Measurements from ENCODE around the gene MTFR1L.

GRCh38 chr1:25770541-25771220 is 49.1 kb upstream of the MTFR1L start:
- TF ChIP-seq ATF7 (IDR thresholded peaks at IDR 0.05) (no peak), HNRNPUL1 (IDR thresholded peaks at IDR 0.05; ENCODE audit: low read length) (no peak), POLR2A (conservative IDR thresholded peaks at IDR 0.05) (no peak), CTCF (IDR thresholded peaks at IDR 0.05 in 2 of 3, conservative IDR thresholded peaks at IDR 0.05 in 1 of 3; ENCODE audit: insufficient read depth in 2 of 3, low read depth in 1 of 3, low read length in 3 of 3) (no peak), KAT7 (CRISPR knock-in tag; IDR thresholded peaks at IDR 0.05; ENCODE audit: borderline replicate concordance) (no peak), POLR2AphosphoS5 (IDR thresholded peaks at IDR 0.05; ENCODE audit: control insufficient read depth, insufficient read depth, low read depth, low read length) (no peak), SIN3B (IDR thresholded peaks at IDR 0.05; ENCODE audit: low read depth) (no peak), SMAD4 (CRISPR knock-in tag; conservative IDR thresholded peaks at IDR 0.05) (no peak), SAFB2 (IDR thresholded peaks at IDR 0.05; ENCODE audit: borderline replicate concordance, low read depth, low read length, severe bottlenecking) (no peak)
- TF ChIP-seq, protein P1, sequence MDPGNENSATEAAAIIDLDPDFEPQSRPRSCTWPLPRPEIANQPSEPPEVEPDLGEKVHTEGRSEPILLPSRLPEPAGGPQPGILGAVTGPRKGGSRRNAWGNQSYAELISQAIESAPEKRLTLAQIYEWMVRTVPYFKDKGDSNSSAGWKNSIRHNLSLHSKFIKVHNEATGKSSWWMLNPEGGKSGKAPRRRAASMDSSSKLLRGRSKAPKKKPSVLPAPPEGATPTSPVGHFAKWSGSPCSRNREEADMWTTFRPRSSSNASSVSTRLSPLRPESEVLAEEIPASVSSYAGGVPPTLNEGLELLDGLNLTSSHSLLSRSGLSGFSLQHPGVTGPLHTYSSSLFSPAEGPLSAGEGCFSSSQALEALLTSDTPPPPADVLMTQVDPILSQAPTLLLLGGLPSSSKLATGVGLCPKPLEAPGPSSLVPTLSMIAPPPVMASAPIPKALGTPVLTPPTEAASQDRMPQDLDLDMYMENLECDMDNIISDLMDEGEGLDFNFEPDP (CRISPR knock-in tag; IDR thresholded peaks at IDR 0.05) = no peak
